GM21825 (cell line): ENCODE measurements around the gene PLCB1.

Source experiments
- ATAC-seq: cut with Tn5 transposase; IDR thresholded peaks from one replicate; pipeline ENCODE4 v1.9.1; 2021; ENCODE audit warnings: mild to moderate bottlenecking, moderate library complexity; ENCODE audit not compliant: unreplicated experiment

Gene PLCB1

GRCh38 chr20:8744228-8744844 is 612.3 kb downstream of the PLCB1 start:
- ATAC-seq = no peak

- ATAC-seq = no peak
Observed at GRCh38 chr20:8749101-8749500, 617.0 kb downstream of the PLCB1 start.

GRCh38 chr20:8749986-8750385 is 617.9 kb downstream of the PLCB1 start:
- ATAC-seq = no peak

- no peak for ATAC-seq
Observed at GRCh38 chr20:8755340-8756118, 623.5 kb downstream of the PLCB1 start.

- ATAC-seq = no peak
Observed at GRCh38 chr20:8756410-8756809, 624.3 kb downstream of the PLCB1 start.

GRCh38 chr20:8757146-8757545 is 625.1 kb downstream of the PLCB1 start:
- no peak for ATAC-seq

GRCh38 chr20:8764344-8764962 is 632.4 kb downstream of the PLCB1 start:
- ATAC-seq = no peak

- ATAC-seq = no peak
Observed at GRCh38 chr20:8766868-8767390, 634.9 kb downstream of the PLCB1 start.

GRCh38 chr20:8774412-8774811 is 642.3 kb downstream of the PLCB1 start:
- ATAC-seq = no peak

- no peak for ATAC-seq
Observed at GRCh38 chr20:8777911-8778310, 645.8 kb downstream of the PLCB1 start.

- ATAC-seq = no peak
Observed at GRCh38 chr20:8778387-8778786, 646.3 kb downstream of the PLCB1 start.

- ATAC-seq = no peak
Observed at GRCh38 chr20:8780915-8781314, 648.8 kb downstream of the PLCB1 start.

GRCh38 chr20:8782804-8783203 is 650.7 kb downstream of the PLCB1 start:
- ATAC-seq = no peak

GRCh38 chr20:8783734-8784133 is 651.7 kb downstream of the PLCB1 start:
- no peak for ATAC-seq

- ATAC-seq = no peak
Observed at GRCh38 chr20:8786383-8786782, 654.3 kb downstream of the PLCB1 start.

- no peak for ATAC-seq
Observed at GRCh38 chr20:8787090-8787489, 655.0 kb downstream of the PLCB1 start.

GRCh38 chr20:8788275-8788674 is 656.2 kb downstream of the PLCB1 start:
- no peak for ATAC-seq

GRCh38 chr20:8788831-8789230 is 656.8 kb downstream of the PLCB1 start:
- ATAC-seq = no peak

- peak; percentile 58 for ATAC-seq
Observed at GRCh38 chr20:8790442-8791074, 658.5 kb downstream of the PLCB1 start.

- ATAC-seq = no peak
Observed at GRCh38 chr20:8795404-8795803, 663.3 kb downstream of the PLCB1 start.

- ATAC-seq = no peak
Observed at GRCh38 chr20:8796088-8796660, 664.1 kb downstream of the PLCB1 start.
